A549 treated with RU486 at 1 μM for 4 hours (cell line): ENCODE results near the gene CIAPIN1. TPM values are rescaled to one million over a fixed set of nuclear protein-coding genes. Genes with fewer than 3 reads are reported as not detected.

Experiments used
- total RNA-seq: library from RNA; stranded (reverse); fragments of 200-300 nt; extraction: Qiagen RNA extraction; gene quantifications from 5 replicates; pipeline ENCODE4 v1.2.3, GENCODE V29; 2022; ENCODE audit warnings: low read depth

CIAPIN1 gene
- total RNA-seq, result 72.0 to 86.3 TPM (median 75.6 TPM) in 5 replicates

DNA sequence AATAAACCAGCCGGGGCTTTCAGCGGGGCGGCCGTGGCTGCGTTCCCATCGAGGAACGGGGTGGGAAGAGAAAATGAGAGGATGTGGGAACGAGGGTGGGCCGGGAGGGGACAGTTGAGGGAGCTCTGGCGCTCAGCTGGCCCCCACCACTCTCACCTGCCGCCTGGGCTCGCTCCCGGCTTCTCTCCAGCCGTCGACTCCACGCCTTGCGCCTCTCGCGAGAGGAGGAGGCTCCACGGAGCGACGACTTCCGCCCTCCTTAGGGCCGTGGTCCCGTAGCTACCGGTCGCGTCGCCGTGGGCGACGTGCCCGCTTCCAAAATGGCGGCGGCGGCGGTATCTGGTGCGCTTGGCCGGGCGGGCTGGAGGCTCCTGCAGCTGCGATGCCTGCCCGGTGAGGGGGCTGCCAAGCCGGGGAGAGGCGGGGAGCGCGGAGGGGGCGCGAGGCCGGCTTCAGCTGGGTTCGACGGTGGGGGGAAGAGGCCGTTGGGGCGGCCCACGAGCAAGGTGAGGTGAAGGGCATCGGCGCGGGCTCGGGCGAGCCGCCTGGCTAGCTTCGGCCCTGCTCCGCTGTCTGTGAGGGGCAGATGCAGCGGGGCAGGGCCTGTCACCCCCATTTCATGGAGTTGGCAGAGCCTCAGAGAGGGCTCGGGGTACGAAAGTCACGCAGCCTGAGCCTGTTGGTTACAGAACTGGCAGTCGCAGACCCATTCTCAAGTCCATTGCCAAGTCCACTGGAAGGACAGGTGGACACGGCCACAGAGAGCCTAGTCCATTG, at the start of gene CIAPIN1, which contains the start of gene COQ9:
Gene CIAPIN1 (minus strand): TSS at position 200 of the 777 bp plus-strand sequence. CDS start 6,457 bp downstream, outside the sequence.
Gene COQ9 (plus strand): TSS at position 294 of the 777 bp plus-strand sequence. CDS start 27 bp downstream, at position 321.

DNA sequence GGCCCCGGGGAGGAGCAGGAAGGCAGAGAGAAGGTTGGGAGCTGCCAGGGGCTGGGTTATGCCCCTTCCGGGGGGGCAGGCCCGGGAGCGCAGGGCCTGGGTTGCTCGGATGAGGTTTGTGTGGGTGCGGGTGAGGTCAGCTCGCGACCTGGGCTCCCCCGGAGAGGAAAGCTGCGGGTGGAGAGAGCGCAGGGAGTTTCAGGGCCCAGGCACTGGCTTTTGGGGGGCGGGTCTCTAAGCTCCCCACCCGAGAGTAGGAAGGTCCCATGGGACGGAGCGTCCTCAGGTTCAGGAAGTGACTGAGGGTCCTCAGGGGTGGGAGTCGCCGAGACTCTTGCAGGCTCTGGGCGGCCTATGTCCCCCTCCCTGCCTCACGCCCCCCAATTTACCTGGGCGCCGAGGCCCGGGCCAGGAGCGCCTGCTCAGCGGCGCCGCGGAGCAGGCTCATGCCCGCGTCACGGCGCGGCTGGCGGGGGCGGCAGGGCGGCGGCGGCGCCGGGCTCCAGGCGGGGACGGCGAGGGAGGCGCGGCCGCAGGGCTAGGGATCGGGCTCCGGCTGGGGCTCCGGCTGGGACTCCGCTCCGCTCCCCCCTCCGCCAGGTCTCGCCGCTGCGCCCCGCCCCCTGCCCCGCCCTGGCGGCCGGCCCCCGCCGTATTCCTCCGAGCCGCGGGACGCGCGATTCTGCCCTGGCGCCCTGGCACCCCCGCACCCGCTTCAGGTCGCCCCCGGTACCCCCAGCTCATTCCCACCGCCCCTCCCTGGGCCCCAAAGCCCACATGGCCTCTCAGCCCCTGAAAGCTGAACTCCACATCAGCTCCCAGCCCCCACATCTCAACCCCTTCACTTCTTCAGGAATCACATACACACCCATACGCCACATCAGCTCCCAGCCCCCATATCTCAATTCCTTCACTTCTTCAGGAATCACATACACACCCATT, 39.0 kb upstream of the CIAPIN1 start, which contains the start of gene DOK4:
Gene DOK4 (minus strand): TSS at position 578 of the 942 bp plus-strand sequence. CDS start 6,986 bp downstream, outside the sequence.

DNA sequence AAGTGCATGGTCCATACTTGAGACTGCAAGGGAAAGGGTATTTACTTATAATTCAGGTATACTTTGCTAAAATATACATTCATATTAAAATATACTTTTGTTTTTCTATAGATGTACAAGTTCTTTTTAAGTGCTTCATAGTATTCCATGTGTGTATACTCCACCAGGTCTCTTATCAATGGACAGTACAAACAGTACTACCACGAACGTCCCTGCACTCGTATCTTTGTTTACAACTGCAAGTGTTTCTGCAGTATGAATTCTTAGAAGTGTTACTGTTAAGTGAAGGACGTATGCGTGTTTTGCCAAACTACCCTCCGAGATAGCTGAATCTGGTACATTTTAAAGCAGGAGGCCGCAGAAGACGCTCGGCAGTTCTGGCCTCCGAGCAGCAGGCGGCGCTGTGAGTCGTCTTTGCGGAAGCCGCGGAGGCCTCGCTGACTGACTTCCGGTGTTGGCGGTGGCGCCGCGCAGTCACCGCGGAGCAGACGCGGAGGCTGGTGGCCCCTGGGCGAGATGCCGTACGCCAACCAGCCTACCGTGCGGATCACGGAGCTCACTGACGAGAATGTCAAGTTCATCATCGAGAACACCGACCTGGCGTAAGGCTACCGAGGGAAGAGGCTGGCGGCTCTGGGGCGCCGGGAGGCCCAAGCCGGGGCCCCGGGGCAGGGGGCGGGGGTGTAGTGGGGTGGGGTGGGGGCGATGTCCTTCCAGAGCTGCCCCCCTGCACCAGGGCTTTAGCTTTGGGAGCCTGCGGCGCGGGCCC, 15.2 kb upstream of the CIAPIN1 start, which contains the start of gene POLR2C:
Gene POLR2C (plus strand): TSS at position 471 of the 769 bp plus-strand sequence. CDS start 46 bp downstream, at position 517.

DNA sequence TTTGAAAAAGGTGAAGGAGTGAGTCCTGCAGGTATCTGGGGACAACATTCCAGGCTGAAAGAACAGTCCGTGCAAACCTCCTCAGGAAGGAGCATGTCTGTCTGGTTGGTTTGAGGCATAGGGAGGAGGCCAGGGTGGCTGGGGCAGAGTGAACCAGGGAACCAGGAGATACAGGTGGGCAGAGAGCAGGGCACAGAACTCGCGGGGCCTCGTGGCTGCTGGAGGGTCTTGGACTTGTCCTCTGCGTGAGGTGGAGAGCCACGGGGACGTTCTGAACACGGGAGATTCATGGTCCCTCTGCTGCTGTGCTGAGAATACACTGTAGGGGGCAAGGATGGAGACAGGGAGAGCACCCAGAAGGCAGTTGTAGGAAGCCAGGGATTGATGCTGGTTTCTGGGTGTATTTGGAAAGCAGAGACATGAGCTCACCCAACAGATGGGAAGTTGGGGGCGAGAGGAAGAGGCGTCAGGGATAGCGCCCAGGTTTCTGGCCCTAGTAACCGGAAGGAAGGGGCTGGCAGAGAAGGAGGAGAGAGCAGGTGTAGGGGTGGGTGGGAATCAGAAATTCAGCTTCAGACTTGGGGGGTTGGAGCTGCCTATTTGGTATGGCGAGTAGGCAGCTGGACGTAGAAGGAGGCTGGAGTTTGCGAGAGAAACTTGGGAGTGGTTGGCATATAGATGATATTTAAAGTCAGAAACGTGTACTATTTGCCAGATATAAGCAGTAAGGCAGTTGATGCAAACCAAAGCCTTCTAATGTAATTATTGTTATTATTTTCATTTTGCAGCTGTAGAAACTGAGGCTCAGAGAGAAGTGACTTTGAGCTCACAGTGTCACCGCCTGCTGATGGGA, 43.0 kb downstream of the CIAPIN1 start, which contains the start of gene CCL17:
Gene CCL17 (plus strand): TSS at position 803 of the 853 bp plus-strand sequence. CDS start 9,166 bp downstream, outside the sequence.

Other genes with a start within 250 kb of the CIAPIN1 start
- gene ARL2BP, start 202.1 kb downstream of the CIAPIN1 start, total RNA-seq, result 60.5 to 73.7 TPM (median 72.9 TPM) in 5 replicates
- gene PLLP, start 162.7 kb downstream of the CIAPIN1 start, total RNA-seq, result 1.3 to 1.6 TPM (median 1.3 TPM) in 5 replicates
- 0.06 to 0.08 TPM (median 0.06 TPM) in 3 of 5 replicates, not detected in the others for gene CCL22, start 88.6 kb downstream of the CIAPIN1 start, total RNA-seq
- 0.07 to 0.28 TPM (median 0.11 TPM) in 5 replicates for gene CX3CL1, start 74.9 kb downstream of the CIAPIN1 start, total RNA-seq
- not detected in 5 replicates for gene CCL17, start 42.6 kb downstream of the CIAPIN1 start, total RNA-seq
- 40.0 to 55.2 TPM (median 50.3 TPM) in 5 replicates for gene COQ9, start 94 bp upstream of the CIAPIN1 start, total RNA-seq
- 102 to 170 TPM (median 106 TPM) in 5 replicates for gene POLR2C, start 15.3 kb upstream of the CIAPIN1 start, total RNA-seq
- gene DOK4, start 39.1 kb upstream of the CIAPIN1 start, total RNA-seq, result 31.8 to 52.7 TPM (median 38.6 TPM) in 5 replicates
- 6.3 to 9.4 TPM (median 8.8 TPM) in 5 replicates for gene CCDC102A, start 89.2 kb upstream of the CIAPIN1 start, total RNA-seq
- gene ADGRG5, start 95.3 kb upstream of the CIAPIN1 start, total RNA-seq, result 0.03 TPM in 2 of 5 replicates, not detected in the others
- gene ADGRG1, start 181.2 kb upstream of the CIAPIN1 start, total RNA-seq, result 155 to 254 TPM (median 183 TPM) in 5 replicates
- 0.16 to 0.79 TPM (median 0.62 TPM) in 5 replicates for gene ADGRG3, start 220.9 kb upstream of the CIAPIN1 start, total RNA-seq
- 0.10 TPM in 1 of 5 replicates, not detected in the others for gene DRC7, start 247.4 kb upstream of the CIAPIN1 start, total RNA-seq